Nephron progenitor cell (in vitro differentiated cells): ENCODE measurements around the gene CNTROB.
A peak's percentile ranks its signal among the peaks of the same experiment; 100 is the strongest.

Experiments
- DNase-seq: peaks from one replicate; pipeline ENCODE4 v3.0.0; 2021
- H3K27ac Mint-ChIP-seq: 2 replicates; pipeline ENCODE4 v1.8.0; 2021; ENCODE audit warnings: mild to moderate bottlenecking, moderate library complexity, mixed read lengths
- H3K27me3 Mint-ChIP-seq: 2 replicates; pipeline ENCODE4 v1.8.0; 2021; ENCODE audit warnings: mild to moderate bottlenecking, low read depth, mixed read lengths; ENCODE audit not compliant: poor library complexity
- H3K36me3 Mint-ChIP-seq: 2 replicates; pipeline ENCODE4 v1.8.0; 2021; ENCODE audit warnings: low read depth, mixed read lengths
- H3K4me1 Mint-ChIP-seq: 2 replicates; pipeline ENCODE4 v1.8.0; 2021; ENCODE audit warnings: mixed read lengths
- H3K4me3 Mint-ChIP-seq: 2 replicates; pipeline ENCODE4 v1.8.0; 2021; ENCODE audit warnings: mild to moderate bottlenecking, moderate library complexity, mixed read lengths
- H3K9me3 Mint-ChIP-seq: 2 replicates; pipeline ENCODE4 v1.8.0; 2021; ENCODE audit warnings: mild to moderate bottlenecking, moderate library complexity, mixed read lengths
- TF ChIP-seq, protein P1 (sequence below): fragments of 200-600 bp; sonication (generic); IDR thresholded peaks from 2 replicates; pipeline ENCODE4 v1.5.0; 2021; ENCODE audit warnings: antibody characterized with exemption

CNTROB gene

GRCh38 chr17:7969433-7969832, 37.4 kb downstream of the CNTROB start:
- no peak overlapping the region for H3K4me3 Mint-ChIP-seq
- H3K27ac Mint-ChIP-seq = no peak overlapping the region
- peaks cover 2% of the 10 kb centered on the region for H3K36me3 Mint-ChIP-seq
- DNase-seq = no peak
- no peaks in the 10 kb centered on the region for H3K4me1 Mint-ChIP-seq
- H3K27me3 Mint-ChIP-seq = peaks cover 34% of the 10 kb centered on the region
- H3K9me3 Mint-ChIP-seq = peaks cover 4% of the 10 kb centered on the region
- TF ChIP-seq, protein P1, sequence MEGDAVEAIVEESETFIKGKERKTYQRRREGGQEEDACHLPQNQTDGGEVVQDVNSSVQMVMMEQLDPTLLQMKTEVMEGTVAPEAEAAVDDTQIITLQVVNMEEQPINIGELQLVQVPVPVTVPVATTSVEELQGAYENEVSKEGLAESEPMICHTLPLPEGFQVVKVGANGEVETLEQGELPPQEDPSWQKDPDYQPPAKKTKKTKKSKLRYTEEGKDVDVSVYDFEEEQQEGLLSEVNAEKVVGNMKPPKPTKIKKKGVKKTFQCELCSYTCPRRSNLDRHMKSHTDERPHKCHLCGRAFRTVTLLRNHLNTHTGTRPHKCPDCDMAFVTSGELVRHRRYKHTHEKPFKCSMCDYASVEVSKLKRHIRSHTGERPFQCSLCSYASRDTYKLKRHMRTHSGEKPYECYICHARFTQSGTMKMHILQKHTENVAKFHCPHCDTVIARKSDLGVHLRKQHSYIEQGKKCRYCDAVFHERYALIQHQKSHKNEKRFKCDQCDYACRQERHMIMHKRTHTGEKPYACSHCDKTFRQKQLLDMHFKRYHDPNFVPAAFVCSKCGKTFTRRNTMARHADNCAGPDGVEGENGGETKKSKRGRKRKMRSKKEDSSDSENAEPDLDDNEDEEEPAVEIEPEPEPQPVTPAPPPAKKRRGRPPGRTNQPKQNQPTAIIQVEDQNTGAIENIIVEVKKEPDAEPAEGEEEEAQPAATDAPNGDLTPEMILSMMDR = no peak

GRCh38 chr17:7971651-7972050, 39.6 kb downstream of the CNTROB start:
- Mint-ChIP-seq H3K36me3 (peaks cover 5% of the 10 kb centered on the region), H3K9me3 (peaks cover 19% of the 10 kb centered on the region), H3K27me3 (peaks cover 38% of the 10 kb centered on the region), H3K4me3 (no peak overlapping the region), H3K4me1 (no peaks in the 10 kb centered on the region), H3K27ac (no peak overlapping the region)
- DNase-seq = no peak
- TF ChIP-seq, protein P1 = no peak

- Mint-ChIP-seq H3K27me3 (peaks cover 43% of the 10 kb centered on the region), H3K4me1 (no peaks in the 10 kb centered on the region), H3K4me3 (no peak overlapping the region), H3K36me3 (peaks cover 5% of the 10 kb centered on the region), H3K27ac (no peak overlapping the region), H3K9me3 (peaks cover 25% of the 10 kb centered on the region)
- TF ChIP-seq, protein P1 = peak; percentile 28
- no peak for DNase-seq
Measured at GRCh38 chr17:7972131-7972785, 40.3 kb downstream of the CNTROB start.

DNA sequence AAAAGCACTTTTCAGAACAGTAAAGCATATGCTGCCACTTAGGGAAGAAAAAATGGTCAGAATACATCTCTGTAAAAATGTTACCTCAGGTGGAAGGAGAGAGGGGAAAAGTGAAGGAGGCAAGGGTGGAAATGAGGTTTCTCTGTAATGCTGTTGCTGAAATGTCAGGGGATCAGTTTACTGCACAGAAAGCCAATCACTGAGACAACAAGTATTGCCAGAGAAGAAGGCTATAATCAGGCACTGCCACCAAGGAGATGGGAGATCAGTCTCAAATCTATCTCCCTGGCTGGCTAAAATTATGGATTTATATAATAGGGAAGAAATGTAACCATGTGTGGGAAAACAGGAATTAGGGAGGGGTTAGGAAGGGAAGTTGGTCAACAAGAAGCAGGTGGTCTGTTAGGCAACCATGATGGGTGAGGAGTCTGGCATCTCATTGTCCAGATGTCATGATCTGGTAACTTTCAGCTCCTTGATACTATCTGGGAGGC, 42.7 kb downstream of the CNTROB start:
- Mint-ChIP-seq H3K9me3 (peaks cover 26% of the 10 kb centered on the region), H3K27ac (no peak overlapping the region), H3K4me3 (no peak overlapping the region), H3K27me3 (peaks cover 46% of the 10 kb centered on the region), H3K4me1 (no peaks in the 10 kb centered on the region), H3K36me3 (peaks cover 5% of the 10 kb centered on the region)
- TF ChIP-seq, protein P1 = no peak
- DNase-seq = no peak

DNA sequence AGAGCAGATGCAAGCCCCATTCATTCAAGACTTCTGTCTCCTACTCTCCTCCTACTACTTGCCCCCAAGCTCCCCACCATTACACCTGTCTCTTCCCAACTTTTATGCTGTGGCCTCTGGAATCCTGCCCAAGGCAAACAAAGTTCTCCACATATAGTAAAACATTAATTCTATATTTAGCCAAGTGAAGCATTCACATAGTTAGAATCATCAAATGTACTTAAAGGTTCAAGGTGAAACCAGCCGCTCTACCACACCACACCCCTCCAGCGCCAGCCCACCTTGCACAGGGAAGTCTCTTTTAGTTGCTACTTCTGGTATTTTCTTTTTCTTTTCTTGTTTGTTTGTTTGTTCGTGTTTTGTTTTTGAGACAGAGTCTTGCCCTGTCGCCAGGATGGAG, 45.0 kb downstream of the CNTROB start:
- peaks cover 5% of the 10 kb centered on the region for H3K36me3 Mint-ChIP-seq
- no peak for DNase-seq
- H3K27ac Mint-ChIP-seq = no peak overlapping the region
- no peaks in the 10 kb centered on the region for H3K4me1 Mint-ChIP-seq
- H3K4me3 Mint-ChIP-seq = no peak overlapping the region
- TF ChIP-seq, protein P1 = no peak
- peaks cover 50% of the 10 kb centered on the region for H3K27me3 Mint-ChIP-seq
- H3K9me3 Mint-ChIP-seq = peaks cover 26% of the 10 kb centered on the region

DNA sequence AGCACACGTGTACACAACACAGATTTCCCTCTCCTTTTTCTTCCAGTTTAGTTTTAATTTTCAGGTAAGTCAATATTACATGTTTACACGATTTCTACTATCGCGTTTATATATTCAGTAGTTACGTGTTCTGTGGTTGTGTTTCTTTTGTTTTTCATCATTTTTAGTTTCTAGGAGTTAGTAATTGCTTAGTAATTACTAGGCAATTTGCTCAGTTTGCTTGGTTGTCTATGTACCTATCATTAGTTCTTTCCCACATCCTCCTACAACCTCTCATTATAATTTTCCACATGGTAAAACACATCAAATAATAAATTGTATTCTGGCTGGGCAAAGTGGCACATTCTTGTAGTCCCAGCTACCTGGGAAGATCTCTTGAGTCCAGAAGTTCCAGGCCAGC, 45.8 kb downstream of the CNTROB start:
- H3K27ac Mint-ChIP-seq = no peak overlapping the region
- H3K36me3 Mint-ChIP-seq = peaks cover 5% of the 10 kb centered on the region
- DNase-seq = no peak
- H3K4me3 Mint-ChIP-seq = no peak overlapping the region
- no peaks in the 10 kb centered on the region for H3K4me1 Mint-ChIP-seq
- TF ChIP-seq, protein P1 = no peak
- peaks cover 26% of the 10 kb centered on the region for H3K9me3 Mint-ChIP-seq
- peaks cover 55% of the 10 kb centered on the region for H3K27me3 Mint-ChIP-seq
